Measurements from ENCODE around the gene CXCR6.

DNA sequence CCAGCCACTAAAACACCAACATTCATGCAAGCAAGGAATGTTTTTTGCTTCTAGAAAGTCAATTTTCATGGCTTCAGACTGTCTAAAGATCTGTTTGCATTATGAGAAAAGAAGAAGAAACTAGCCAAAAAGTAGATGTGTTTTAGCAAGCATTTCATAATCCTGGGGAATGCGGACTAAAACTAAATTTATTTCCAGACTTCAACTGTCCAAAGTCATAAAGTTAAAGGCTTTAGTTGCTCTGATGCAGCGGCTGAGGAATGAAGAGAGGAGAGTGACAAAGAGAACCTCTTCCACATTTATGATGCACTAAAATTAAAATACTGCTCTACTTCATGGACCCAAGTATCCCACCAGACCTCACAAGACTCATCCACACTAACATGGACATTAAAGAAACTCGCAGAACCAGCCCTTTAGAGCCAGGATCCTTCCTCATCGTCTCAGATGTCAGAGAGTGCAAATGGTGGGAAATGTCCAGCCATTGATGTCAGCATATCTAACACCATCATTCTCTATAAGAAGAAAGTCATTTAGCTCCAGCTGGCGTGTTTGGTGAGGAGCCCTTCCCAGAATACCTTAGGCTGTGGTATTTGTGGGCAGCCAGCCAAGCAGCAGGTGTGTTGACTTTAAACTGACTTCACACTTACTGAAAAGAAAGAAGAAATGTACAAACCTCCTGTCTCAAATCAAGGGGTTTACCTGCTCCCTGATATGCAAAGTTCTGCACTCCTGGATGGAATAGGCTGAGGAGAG, 34.9 kb downstream of the CXCR6 start:
- TF ChIP-seq POLR2AphosphoS5 (IDR thresholded peaks at IDR 0.05) (no peak), POLR2A (IDR thresholded peaks at IDR 0.05) (no peak), EP300 (IDR thresholded peaks at IDR 0.05) (no peak)
- TF ChIP-seq, protein P1, sequence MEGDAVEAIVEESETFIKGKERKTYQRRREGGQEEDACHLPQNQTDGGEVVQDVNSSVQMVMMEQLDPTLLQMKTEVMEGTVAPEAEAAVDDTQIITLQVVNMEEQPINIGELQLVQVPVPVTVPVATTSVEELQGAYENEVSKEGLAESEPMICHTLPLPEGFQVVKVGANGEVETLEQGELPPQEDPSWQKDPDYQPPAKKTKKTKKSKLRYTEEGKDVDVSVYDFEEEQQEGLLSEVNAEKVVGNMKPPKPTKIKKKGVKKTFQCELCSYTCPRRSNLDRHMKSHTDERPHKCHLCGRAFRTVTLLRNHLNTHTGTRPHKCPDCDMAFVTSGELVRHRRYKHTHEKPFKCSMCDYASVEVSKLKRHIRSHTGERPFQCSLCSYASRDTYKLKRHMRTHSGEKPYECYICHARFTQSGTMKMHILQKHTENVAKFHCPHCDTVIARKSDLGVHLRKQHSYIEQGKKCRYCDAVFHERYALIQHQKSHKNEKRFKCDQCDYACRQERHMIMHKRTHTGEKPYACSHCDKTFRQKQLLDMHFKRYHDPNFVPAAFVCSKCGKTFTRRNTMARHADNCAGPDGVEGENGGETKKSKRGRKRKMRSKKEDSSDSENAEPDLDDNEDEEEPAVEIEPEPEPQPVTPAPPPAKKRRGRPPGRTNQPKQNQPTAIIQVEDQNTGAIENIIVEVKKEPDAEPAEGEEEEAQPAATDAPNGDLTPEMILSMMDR (IDR thresholded peaks at IDR 0.05), result no peak
